Omental fat pad (tissue), 4 donors: ENCODE measurements around the gene PKD2. TPM values are rescaled to one million over a fixed set of nuclear protein-coding genes. Genes with fewer than 3 reads are reported as not detected.

Experiments
- ATAC-seq: fragments of 150-250 bp; one replicate; pipeline ENCODE4 v1.9.1; 2016; ENCODE audit warnings: mild to moderate bottlenecking, moderate library complexity; ENCODE audit not compliant: low FRiP score
- DNase-seq: peaks from one replicate; pipeline ENCODE4 v3.0.0-alpha.2; 2019; ENCODE audit warnings: low spot score
- CTCF ChIP-seq, 3 donors: fragments of 450-650 bp; IDR thresholded peaks; one replicate each; pipeline ENCODE4 v1.5.1; 2016 to 2017; ENCODE audit warnings: antibody characterized with exemption in 3 of 3, mild to moderate bottlenecking in 3 of 3, moderate library complexity in 2 of 3
- total RNA-seq, 4 donors: library from RNA; depleted of rRNA; stranded (reverse); fragments of >200 nt; gene quantifications; one replicate each; pipeline ENCODE4 v1.1.0, GENCODE V29; 2016

The PKD2 gene
- total RNA-seq, 4 donors from 2014 or later = 66.5 to 130 (median 88.6) TPM

GRCh38 chr4:88097781-88098180 is 90.3 kb downstream of the PKD2 start:
- ATAC-seq = no peak
- no peak for DNase-seq
- TF ChIP-seq CTCF (IDR thresholded peaks at IDR 0.05) = no peak

GRCh38 chr4:88098993-88099752 is 91.7 kb downstream of the PKD2 start:
- ATAC-seq (no peak), DNase-seq (no peak)
- TF ChIP-seq CTCF (IDR thresholded peaks at IDR 0.05) = no peak

GRCh38 chr4:88101165-88101564 is 93.7 kb downstream of the PKD2 start:
- TF ChIP-seq CTCF (IDR thresholded peaks at IDR 0.05) = no peak
- ATAC-seq (peak; percentile 14), DNase-seq (no peak)

GRCh38 chr4:88102026-88102425 is 94.6 kb downstream of the PKD2 start:
- TF ChIP-seq CTCF (IDR thresholded peaks at IDR 0.05) = no peak
- no peak for ATAC-seq

GRCh38 chr4:88104902-88105610 is 97.6 kb downstream of the PKD2 start:
- DNase-seq (no peak), ATAC-seq (no peak)
- no peak for TF ChIP-seq CTCF (IDR thresholded peaks at IDR 0.05)

More at GRCh38 chr4:88102026-88102425, 94.6 kb downstream of the PKD2 start:
- no peak for DNase-seq

GRCh38 chr4:88106205-88106604 is 98.8 kb downstream of the PKD2 start:
- no peak for TF ChIP-seq CTCF (IDR thresholded peaks at IDR 0.05)

More at GRCh38 chr4:88106205-88106604, 98.8 kb downstream of the PKD2 start:
- no peak for DNase-seq
- ATAC-seq = no peak
